ENCODE data around the gene TMEM165.
A peak's percentile ranks its signal among the peaks of the same experiment; 100 is the strongest.

TMEM165 gene

DNA sequence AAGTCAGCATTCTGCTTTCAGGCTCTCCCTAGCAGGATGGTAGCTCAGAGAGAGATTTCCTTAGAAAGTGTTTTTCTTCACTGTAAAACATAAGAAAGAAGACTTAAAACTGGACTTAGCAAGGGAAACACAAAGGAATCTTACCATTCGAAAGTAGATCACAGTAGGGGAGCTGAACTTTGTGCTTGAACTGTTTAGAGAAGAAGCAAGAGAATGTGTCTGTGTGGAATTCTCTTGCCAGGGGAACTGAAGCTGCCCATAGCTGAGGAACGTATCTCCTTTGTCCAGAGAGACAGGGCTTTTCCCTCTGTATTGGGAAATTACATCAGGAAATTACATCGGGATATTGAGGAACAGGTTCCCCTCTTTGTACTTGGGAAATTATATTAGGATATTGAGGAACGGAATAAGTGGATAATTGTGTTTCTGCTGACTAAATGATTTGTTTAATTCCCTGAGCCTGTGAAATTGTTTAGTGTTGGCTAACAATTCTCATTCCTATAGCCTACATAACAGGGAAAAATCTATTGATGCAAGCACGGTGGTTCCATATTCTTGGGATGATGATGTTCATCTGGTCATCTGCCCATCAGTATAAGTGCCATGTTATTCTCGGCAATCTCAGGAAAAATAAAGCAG, 28.6 kb upstream of the TMEM165 start:
- no peak for DNase-seq

DNA sequence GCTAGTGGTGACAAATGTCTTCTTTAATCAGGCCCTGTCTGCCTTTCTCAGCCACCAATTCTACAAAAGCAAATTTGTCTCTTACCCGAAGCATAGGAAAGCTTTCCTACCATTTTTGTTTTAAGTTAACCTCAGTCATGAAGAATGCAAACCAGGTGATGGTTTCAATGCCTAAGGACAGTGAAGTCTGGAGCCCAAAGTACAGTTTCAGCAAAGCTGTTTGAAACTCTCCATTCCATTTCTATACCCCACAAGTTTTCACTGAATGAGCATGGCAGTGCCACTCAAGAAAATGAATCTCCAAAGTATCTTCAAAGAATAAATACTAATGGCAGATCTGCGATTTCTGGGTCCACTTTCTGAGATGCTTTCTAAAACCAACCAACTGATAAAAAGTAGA, 25.8 kb upstream of the TMEM165 start:
- no peak for DNase-seq

DNA sequence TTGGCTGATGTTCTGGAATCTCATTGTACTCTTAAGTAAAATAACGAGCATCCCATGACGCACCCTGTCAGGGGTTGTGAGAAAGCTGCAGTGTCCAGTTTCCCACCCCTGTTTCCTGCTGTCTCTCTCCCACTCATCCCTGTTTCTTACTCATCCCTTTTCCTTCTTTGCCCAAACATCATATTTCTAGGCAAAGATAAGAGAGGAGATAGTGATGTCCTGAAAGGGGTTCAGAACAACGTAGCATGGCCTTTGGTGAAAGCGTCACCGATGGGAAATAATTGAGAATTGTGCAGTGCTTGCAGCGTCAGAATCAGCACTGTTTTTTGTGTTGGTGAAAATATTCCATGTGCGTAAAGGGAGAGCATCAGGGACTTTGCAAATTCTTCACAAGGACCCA, 23.5 kb upstream of the TMEM165 start:
- no peak for DNase-seq

DNA sequence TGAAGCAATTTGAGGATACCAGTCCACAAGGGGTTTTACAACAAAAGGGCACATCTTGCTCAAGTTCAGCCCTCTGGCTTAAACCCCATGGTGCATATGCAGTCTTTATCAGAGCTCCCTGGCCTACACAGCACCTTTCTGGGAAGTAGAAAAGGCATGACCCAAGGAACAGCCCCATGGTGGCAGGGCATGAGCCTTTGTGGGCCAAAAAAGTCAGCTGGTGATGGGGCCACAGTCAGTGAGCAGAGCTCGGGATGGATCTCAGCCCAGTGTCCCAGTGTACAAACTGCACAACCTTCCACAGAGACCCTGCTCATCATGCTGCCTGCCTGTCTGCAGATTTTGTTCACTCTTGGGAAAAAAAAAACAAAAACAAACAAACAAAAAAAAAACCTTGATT, 22.3 kb upstream of the TMEM165 start:
- DNase-seq = no peak

DNA sequence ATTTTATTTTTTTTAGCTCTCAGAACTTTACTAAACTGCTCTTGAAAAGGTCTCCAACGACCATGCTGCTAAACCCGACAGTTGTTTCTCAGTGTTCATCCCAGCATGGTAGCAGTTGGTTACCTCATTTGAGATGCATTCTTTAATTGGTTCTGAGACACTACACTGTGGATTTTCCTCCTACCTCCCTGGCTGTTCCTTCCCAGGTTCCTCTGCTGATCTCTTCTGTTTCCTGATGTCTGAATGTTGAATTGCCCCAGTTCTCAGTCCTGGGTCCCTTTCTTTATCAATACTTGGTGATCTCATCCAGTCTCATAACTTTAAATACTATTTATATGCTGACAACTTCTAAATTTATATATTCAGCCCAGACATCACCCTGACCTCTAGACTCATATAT, 19.1 kb upstream of the TMEM165 start:
- no peak for DNase-seq

DNA sequence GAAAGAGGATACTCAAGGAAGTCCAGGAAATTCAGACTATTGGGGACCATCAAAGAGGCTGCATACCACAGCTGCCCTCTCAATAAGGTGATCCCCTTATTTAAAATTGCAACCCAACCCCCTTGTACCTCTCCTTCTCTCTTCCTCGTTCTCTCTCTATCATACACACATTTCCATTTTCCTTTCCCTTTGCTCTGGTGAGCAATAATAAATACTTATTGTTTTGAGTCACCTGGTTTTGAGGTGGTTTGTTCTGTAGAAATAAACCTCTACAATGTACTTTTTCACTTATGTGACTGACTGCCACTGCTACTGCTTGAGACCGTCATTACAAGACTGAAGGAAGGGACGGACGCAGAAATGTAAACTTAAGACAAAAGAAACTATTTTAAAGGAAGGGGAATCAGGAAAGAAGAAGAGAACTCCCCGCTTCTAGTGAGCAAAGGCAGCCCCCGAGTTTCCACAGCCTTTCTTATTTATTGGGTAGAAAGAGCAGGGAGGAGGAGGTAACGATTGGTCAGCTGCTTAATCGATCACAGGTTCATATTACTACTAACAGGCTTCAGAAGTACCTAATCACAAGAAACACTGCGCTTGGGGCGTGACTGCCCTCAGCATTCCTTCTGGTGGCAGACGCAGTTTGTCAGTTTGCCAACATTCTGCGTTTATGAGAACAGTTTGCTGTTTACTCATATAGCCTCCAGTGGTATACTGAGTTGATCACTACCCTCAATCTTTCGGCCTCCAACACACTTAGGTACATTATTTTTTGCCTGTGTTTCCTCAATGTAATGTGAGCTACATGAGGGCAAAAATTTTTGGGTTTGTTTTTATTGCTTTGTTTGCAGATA, 16.9 kb upstream of the TMEM165 start:
- peak; percentile 35 for DNase-seq

DNA sequence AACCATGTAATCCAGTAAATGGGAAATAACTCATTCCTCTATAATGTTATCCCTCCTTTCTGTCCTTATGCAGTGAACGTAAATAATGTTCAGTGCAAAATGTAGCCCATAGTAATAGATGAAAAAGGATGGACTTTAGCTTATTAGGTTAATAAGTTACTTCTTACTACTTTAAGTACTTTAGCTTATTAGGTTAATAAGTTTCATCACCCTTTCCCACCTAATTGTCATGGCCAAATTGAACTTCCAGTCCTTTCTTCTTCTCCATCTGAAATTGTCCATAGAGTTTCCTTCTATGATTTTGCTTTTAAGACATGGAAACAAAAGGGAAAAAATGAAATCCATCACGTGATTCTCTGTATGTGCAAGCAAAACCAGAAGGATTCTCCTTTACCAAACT, 15.2 kb upstream of the TMEM165 start:
- no peak for DNase-seq

DNA sequence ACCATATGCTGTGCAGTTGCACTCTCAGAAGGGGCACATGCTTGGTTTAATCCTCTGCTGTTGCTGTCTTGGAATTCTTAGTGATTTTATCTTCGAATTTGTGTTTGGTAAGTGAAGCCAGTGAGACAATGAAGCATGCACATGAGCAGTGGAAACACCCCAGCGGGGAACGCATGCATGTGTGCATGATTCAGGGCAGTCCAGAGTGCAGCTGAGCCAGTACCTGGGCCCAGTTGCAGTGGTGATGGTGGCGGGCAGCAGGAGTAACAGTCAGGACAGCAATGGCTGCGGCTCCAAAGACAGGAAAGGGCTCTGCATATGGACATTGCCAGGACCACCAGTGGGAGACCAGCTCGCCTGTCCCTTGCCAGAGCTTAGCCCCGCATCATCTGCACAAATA, 14.3 kb upstream of the TMEM165 start:
- no peak for DNase-seq

DNA sequence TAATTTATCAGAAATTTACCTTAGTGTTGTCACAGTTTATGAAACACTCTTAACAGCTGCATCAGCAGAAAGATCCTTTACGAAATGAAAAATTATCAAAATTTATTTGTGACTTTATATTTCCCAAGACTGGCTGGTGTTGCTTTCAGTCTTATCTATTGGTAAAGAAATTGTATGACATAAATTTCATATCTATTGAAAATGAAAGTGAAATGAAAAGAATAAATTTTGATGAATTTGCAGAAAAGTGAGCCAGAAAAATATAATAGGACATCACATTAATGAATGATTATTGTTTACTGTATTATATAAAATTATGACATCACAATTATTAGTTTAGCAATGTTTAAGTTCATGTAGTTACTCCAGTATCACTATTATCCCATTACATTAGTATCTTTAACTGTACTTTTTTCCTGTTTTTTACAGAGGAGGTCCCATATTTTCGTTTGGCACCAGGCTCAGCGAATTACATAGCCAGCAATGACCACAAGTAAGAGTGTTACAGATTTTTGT, 13.2 kb upstream of the TMEM165 start:
- DNase-seq = no peak

DNA sequence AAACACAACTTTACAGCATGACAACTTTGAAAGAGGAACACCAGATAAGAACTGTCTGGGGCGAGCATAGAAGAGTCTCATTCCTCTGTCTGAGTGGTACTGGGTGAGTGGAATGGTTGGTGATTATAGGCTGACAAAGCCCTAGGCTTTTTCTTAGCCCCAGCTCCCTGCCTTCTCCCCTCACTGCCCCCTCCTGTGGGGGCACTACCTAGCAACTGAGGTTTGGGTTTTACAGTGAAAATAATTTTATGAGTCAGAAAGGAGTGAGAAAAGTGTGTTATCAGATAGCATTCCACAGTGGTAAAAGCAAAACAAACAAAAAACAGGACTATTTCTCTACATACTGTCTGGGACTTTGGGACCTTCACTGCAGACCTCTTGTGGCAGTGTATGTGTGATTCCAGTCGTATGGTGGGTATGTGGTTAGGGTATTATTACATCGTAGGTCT, 10.5 kb upstream of the TMEM165 start:
- no peak for DNase-seq

DNA sequence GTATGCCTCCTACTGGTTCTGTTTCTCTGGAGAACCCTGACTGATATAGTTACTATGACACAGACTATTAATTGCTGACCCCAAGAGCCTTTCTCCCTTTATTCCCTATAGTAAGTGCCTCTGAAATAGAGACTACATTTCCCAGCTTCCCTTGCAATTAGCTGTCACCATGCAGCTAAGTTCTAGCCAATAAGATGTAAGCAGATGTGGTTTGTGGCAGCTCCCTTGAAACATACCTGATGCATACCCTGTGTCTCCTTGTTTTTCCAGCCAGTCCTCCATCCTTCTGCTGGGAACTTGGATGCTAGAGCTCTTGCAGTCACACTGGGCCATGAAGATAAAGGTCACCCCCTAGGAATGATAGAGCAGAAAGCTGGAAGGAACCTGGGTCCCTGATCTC, 9.7 kb upstream of the TMEM165 start:
- no peak for DNase-seq

DNA sequence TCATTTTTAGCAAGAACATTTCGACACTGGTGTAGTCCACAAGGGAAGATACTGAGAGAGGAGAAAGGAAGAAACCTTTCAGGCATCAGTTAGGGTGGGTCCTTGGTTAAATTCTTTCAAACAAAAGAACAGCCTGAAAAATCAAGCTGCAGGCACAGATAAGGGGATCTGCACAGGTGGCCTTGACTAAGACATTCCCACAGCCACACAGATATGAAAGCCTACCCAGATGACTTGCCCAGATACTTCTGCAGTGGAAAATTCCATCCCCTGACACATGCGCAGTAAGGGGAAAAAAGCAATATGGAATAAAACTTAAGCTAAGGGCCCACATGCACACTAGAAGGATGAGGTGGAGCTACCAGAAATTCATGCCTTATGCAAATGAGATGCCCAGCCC, 8.9 kb upstream of the TMEM165 start:
- no peak for DNase-seq

DNA sequence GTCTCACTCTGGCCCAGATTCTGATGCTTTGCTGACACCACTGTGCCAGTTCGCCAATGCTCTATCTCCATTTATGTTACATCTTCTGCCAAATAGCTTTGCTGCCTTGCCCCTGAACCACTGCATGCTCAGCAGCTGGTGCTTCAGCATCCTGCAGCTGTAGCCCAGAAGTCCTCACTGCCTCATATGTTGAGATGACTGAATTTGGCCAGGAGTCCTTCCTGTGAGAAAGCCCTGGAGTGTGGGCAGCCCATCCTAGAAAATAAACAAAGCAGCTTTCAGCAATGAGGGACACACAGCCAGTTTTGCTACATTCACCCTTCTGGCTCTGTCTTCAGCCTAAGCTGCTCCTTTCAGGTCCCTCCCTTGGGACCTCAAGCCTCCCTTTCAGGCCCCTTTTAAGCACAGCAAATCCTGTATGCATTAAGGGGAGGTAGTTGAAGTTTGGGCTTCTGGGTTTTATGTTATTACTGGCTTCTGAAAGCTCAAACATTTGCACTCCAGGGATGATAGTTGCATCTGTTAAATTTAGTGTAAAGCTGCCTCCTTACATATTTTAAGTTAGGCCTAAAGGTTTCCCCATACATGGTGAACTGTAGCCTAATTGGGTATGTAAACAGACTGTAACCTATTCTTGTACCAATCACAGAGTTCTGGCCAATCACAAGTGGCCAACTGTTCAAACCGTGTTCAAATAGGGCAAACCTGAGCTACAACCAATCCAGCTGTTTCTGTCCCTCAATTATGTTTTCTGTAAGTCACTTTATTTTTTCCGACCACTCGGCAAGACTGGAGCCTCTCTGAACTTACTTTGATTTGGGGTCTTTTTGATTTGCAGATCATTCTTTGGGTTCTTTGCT, 2.1 kb upstream of the TMEM165 start:
- no peak for DNase-seq

DNA sequence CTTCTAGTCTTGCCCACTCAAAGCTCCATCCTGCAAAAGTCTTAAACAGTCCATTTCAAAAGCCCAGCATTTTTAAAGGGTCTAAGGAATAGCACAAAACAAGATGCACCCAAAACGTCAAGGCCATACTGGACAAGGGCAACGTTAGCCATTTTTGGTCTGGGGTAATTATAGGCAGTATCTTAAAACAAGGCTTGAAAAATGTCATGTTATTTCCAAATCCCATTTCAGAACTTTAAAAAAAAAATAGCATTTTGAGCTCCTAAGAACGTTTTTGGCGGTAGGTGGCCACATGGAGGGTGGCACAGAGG, 584 bp upstream of the TMEM165 start:
- DNase-seq = no peak

DNA sequence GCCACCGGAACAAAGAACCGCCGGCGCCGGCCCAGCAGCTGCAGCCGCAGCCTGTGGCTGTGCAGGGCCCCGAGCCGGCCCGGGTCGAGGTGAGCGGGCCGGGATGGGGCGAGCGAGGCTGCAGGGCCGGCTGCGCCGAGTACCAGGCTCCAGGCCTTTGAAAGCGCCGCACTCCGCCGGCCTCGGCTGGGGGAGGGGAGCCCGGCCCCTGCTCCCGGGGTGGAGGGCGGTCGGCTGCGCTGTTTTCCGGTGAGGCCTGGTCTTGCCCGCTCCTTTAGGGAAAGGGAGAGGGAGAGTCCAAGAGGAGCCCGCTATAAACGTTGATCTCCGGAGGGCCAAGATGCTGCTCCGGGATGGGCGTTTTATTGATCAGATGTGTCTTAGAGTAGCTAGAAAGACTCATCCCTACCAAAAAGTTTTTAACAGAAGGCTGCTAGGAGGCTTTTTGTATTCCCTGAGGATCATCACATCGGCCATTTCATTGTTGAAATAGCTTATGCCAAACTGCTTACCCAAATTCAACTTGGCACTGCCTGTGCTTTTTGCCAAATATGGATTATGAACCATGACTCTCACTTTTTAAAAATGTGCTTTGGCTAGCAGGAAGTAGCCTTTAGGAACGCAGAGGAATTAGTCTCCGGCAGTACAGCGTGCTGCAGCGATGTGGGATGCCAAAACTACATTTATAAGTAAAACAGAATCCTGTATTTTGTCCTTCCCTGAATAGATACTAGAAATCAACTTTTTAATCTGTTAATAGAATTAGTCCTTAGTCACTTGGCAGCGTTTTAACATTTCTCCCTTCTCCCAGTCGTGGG, 760 bp downstream of the TMEM165 start:
- DNase-seq = no peak

DNA sequence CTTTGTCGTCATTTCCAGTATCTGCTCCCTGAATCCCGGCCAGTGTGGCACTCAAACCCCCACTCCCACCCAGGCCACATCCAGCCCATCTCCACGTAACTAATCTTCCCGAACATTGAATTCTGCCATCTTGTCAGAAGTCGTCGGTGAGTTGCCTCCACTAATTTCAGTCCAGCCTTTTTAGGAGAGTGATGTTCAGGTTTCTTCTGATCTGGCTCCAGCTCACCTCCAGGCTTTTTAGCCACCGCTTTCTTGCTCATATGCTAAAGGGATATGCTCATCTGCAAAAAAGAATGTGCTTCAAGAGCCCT, 1.3 kb downstream of the TMEM165 start:
- no peak for DNase-seq

DNA sequence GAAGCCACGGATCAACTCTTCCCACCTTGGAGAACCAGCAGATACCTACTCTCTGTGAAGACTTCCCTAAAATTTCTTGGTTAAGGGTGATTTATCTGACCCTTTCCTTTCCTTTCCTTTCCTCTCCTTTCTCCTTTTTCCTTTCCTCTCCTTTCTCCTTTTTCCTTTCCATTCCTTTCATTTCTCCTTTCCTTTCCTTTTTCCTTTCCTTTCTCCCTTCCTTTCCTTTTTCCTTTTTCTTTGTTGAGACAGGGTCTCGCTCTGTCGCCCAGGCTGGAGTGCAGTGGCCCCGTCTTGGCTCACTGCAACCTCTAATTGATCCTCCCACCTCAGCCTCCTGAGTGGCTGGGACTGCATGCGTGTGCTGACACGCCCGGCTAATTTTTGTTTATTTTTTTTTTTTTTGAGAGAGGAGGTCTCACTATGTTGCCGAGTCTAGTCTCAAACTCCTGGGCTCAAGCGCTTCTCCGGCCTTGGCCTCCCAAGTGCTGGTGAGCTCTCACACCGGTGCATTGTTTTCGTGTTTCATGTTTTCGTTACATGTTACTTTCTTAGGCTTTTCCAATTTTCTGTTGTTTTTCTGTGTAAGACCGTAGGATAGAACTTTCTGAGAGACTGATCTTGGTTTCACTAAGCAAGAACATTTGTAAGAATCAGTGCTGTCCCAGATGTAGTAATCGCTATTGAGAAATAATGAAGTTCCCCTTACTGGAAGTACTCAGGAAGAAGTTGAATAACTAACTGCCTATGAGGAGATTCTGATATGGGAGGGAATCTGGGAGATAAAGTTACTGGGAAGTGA, 2.0 kb downstream of the TMEM165 start:
- DNase-seq = no peak

DNA sequence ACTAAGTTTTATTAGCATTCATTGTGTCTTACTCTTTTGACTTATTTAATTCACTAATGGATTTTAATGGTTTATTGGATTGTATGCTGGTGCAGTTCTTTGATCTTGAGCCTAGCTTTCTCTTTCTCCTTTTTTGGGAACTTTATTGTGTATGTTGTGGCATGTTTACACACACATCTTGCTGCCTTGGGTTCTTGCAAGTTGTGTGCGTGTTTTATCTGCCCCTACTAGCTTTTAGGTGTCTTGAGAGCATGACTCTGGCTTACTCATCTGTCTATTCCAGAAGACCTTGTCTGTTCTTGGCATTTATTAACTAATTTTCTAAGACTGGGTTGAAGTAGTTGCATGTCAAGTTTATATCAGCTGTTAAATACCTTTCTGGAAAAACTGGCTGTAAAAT, 2.7 kb downstream of the TMEM165 start:
- no peak for DNase-seq

DNA sequence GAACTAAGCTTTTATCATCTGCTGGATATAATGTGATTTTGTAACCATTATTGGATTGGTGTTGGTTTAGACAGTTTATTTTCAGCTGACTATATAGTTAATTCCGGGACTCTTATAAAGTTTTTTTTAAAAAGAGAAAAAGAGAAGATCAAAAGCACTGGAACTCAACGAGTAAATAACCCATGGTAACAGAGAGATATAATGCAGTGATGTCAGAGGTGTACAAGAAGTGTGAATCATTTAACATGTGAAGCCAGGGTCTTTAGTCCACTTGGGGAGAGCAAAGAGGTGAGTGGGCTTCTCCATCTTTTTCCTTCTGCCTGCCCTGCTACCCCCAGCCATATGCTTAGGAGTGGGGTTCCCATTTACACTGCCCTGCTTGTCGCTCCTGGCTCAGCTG, 3.2 kb downstream of the TMEM165 start:
- no peak for DNase-seq

DNA sequence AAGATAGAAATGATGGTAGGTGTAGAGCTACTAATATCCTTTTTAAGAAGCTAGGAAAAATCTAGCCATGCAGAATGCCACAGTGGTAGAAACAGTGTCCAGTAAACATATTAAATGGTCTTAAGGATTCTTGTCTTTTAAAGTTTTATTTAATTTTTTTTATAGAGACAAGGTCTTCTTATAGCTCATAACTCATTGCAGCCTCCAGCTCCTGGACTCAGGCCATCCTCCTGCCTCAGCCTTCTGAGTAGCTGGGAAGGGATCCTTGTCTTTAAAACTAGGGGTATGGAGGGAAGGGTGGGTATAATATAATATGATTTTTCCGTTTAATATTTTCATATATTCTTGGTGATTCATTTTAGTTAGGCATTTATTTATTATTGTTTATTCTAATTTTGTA, 3.8 kb downstream of the TMEM165 start:
- no peak for DNase-seq

DNA sequence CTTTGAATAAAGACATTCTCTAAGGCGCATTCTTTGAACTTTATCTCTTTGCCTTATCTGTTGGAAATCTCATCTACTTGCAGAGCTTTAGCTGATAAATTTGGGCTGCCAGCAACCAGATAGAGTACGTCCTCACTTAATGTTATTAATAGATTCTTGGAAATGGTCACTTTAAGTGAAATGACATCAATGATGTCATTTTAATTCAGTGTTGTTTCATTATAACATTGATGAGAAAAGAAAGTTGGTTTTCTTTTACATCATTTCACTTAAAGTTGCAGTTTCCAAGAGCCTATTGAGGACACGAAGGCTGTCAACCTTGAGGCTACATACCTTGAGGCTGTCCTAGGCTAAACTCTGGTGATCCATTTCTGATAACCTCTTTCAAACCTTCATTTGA, 9.3 kb downstream of the TMEM165 start:
- DNase-seq = no peak

DNA sequence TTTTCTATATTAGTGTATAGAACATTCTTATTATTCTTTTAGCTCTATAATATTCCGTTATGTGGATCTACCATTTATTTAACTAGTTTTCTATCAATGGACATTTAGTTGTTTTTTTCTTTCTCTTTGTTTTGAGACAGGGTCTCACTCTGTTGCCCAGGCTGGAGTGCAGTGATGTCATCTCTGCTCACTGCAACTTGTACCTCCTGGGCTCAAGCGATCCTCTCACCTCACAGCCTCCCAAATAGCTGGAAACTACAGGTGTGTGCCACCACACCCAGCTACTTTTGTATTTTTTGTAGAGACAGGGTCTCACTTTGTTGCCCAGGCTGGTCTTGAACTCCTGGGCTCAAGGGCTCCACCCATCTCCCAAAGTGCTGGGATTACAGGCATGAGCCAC, 10.8 kb downstream of the TMEM165 start:
- no peak for DNase-seq
